A673 (cell line): Measurements from ENCODE around the gene SMIM38.

Source experiments
- EZH2 ChIP-seq: fragments of 200-600 bp; sonication (generic); IDR thresholded peaks from 2 replicates; pipeline ENCODE4 v1.6.1; 2017; ENCODE audit warnings: borderline replicate concordance, low read depth, mild to moderate bottlenecking, mixed read lengths, antibody characterized with exemption, low read length; ENCODE audit not compliant: poor library complexity, severe bottlenecking
- TF ChIP-seq, protein P1 (sequence below): fragments of 300-800, 200-600 bp; sonication (generic); conservative IDR thresholded peaks from 2 replicates; pipeline ENCODE4 v1.5.1; 2017; ENCODE audit warnings: low read depth, mild to moderate bottlenecking, antibody characterized with exemption, low read length, moderate library complexity, mixed read lengths

GRCh38 chr11:69203901-69204245 lies 48.1 kb downstream of the SMIM38 start:
- TF ChIP-seq, protein P1, sequence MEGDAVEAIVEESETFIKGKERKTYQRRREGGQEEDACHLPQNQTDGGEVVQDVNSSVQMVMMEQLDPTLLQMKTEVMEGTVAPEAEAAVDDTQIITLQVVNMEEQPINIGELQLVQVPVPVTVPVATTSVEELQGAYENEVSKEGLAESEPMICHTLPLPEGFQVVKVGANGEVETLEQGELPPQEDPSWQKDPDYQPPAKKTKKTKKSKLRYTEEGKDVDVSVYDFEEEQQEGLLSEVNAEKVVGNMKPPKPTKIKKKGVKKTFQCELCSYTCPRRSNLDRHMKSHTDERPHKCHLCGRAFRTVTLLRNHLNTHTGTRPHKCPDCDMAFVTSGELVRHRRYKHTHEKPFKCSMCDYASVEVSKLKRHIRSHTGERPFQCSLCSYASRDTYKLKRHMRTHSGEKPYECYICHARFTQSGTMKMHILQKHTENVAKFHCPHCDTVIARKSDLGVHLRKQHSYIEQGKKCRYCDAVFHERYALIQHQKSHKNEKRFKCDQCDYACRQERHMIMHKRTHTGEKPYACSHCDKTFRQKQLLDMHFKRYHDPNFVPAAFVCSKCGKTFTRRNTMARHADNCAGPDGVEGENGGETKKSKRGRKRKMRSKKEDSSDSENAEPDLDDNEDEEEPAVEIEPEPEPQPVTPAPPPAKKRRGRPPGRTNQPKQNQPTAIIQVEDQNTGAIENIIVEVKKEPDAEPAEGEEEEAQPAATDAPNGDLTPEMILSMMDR: no peak
- TF ChIP-seq EZH2: no peak
